ENCODE results near the gene SDCBP2.

The SDCBP2 gene

GRCh38 chr20:1298166-1298565 is 30.8 kb downstream of the SDCBP2 start:
- Histone ChIP-seq H3K4me1 (ENCODE audit: low read depth, poor library complexity, severe bottlenecking) (no peaks in the 10 kb centered on the region), H4K20me1 (ENCODE audit: insufficient read depth) (no peaks in the 10 kb centered on the region), H3K36me3 (ENCODE audit: insufficient read depth) (no peaks in the 10 kb centered on the region), H3K27me3 (ENCODE audit: insufficient read depth, low read depth) (no peaks in the 10 kb centered on the region), H3K9ac (no peak overlapping the region), H3K4me2 (no peak overlapping the region), H2AFZ (ENCODE audit: low read depth) (no peak overlapping the region), H3K4me3 (IDR thresholded peaks at IDR 0.05; ENCODE audit: insufficient read depth, low read depth, low read length) (no peak overlapping the region), H3K79me2 (ENCODE audit: insufficient read depth, low read depth) (no peaks in the 10 kb centered on the region), H3K27ac (no peak overlapping the region)
- no peak for TF ChIP-seq CTCF (conservative IDR thresholded peaks at IDR 0.05; ENCODE audit: low read depth, low read length)

- no peaks in the 10 kb centered on the region for H3K27me3 ChIP-seq (ENCODE audit: insufficient read depth, low read depth)
- H3K9ac ChIP-seq = no peak overlapping the region
- H2AFZ ChIP-seq (ENCODE audit: low read depth) = no peak overlapping the region
- no peaks in the 10 kb centered on the region for H3K4me1 ChIP-seq (ENCODE audit: low read depth, poor library complexity, severe bottlenecking)
- H4K20me1 ChIP-seq (ENCODE audit: insufficient read depth) = no peaks in the 10 kb centered on the region
- TF ChIP-seq CTCF (conservative IDR thresholded peaks at IDR 0.05; ENCODE audit: low read depth, low read length) = no peak
- H3K27ac ChIP-seq = no peak overlapping the region
- no peaks in the 10 kb centered on the region for H3K79me2 ChIP-seq (ENCODE audit: insufficient read depth, low read depth)
- H3K36me3 ChIP-seq (ENCODE audit: insufficient read depth) = no peaks in the 10 kb centered on the region
- no peak overlapping the region for H3K4me3 ChIP-seq (IDR thresholded peaks at IDR 0.05; ENCODE audit: insufficient read depth, low read depth, low read length)
- H3K4me2 ChIP-seq = no peak overlapping the region
These were observed 31.5 kb downstream of the SDCBP2 start for GRCh38 chr20:1297486-1297885.

- H3K4me3 ChIP-seq (IDR thresholded peaks at IDR 0.05; ENCODE audit: insufficient read depth, low read depth, low read length) = no peak overlapping the region
- no peaks in the 10 kb centered on the region for H3K36me3 ChIP-seq (ENCODE audit: insufficient read depth)
- no peak overlapping the region for H3K4me2 ChIP-seq
- H3K27me3 ChIP-seq (ENCODE audit: insufficient read depth, low read depth) = no peaks in the 10 kb centered on the region
- H3K79me2 ChIP-seq (ENCODE audit: insufficient read depth, low read depth) = no peaks in the 10 kb centered on the region
- TF ChIP-seq CTCF (conservative IDR thresholded peaks at IDR 0.05; ENCODE audit: low read depth, low read length) = no peak
- no peaks in the 10 kb centered on the region for H3K4me1 ChIP-seq (ENCODE audit: low read depth, poor library complexity, severe bottlenecking)
- no peak overlapping the region for H3K9ac ChIP-seq
- no peak overlapping the region for H2AFZ ChIP-seq (ENCODE audit: low read depth)
- H4K20me1 ChIP-seq (ENCODE audit: insufficient read depth) = no peaks in the 10 kb centered on the region
- no peak overlapping the region for H3K27ac ChIP-seq
These were observed 32.0 kb downstream of the SDCBP2 start for GRCh38 chr20:1296922-1297321.

GRCh38 chr20:1296117-1296610 is 32.8 kb downstream of the SDCBP2 start:
- no peaks in the 10 kb centered on the region for H3K27me3 ChIP-seq (ENCODE audit: insufficient read depth, low read depth)
- no peaks in the 10 kb centered on the region for H4K20me1 ChIP-seq (ENCODE audit: insufficient read depth)
- no peak for TF ChIP-seq CTCF (conservative IDR thresholded peaks at IDR 0.05; ENCODE audit: low read depth, low read length)
- no peak overlapping the region for H3K27ac ChIP-seq
- H3K36me3 ChIP-seq (ENCODE audit: insufficient read depth) = no peaks in the 10 kb centered on the region
- no peaks in the 10 kb centered on the region for H3K79me2 ChIP-seq (ENCODE audit: insufficient read depth, low read depth)
- no peaks in the 10 kb centered on the region for H3K4me1 ChIP-seq (ENCODE audit: low read depth, poor library complexity, severe bottlenecking)
- H3K4me2 ChIP-seq = no peak overlapping the region
- no peak overlapping the region for H2AFZ ChIP-seq (ENCODE audit: low read depth)
- H3K9ac ChIP-seq = no peak overlapping the region
- H3K4me3 ChIP-seq (IDR thresholded peaks at IDR 0.05; ENCODE audit: insufficient read depth, low read depth, low read length) = no peak overlapping the region
